Muscle of leg (tissue), 11 donors: ENCODE results near the gene B3GALNT1. TPM values are rescaled to one million over a fixed set of nuclear protein-coding genes. Genes with fewer than 3 reads are reported as not detected.

ENCODE experiments used
- DNase-seq: peaks from one replicate; pipeline ENCODE4 v3.0.0; 2013
- H3K27ac ChIP-seq: one replicate; pipeline ENCODE4 v1.5.1; 2013; ENCODE audit warnings: mild to moderate bottlenecking, low read length, control low read depth
- H3K27me3 ChIP-seq: one replicate; pipeline ENCODE4 v1.6.1; 2013; ENCODE audit warnings: low read length; ENCODE audit not compliant: control insufficient read depth, insufficient read depth
- H3K36me3 ChIP-seq: one replicate; pipeline ENCODE4 v1.6.1; 2013; ENCODE audit warnings: low read length; ENCODE audit not compliant: control insufficient read depth, insufficient read depth
- H3K4me1 ChIP-seq: one replicate; pipeline ENCODE4 v1.6.1; 2013; ENCODE audit warnings: low read length; ENCODE audit not compliant: control insufficient read depth, insufficient read depth
- H3K4me3 ChIP-seq: one replicate; pipeline ENCODE4 v1.5.1; 2013; ENCODE audit warnings: low read length, control low read depth
- H3K9me3 ChIP-seq: replicated peaks from 2 replicates; pipeline ENCODE4 v1.6.1; 2013; ENCODE audit warnings: low read depth, low read length; ENCODE audit not compliant: control insufficient read depth
- WGBS: methylation state at CpG from one replicate; pipeline ENCODE4 v1.1.5; 2013; ENCODE audit warnings: missing lambda C conversion rate; ENCODE audit not compliant: insufficient coverage; 5-methylcytosine and 5-hydroxymethylcytosine counted together
- polyA plus RNA-seq, 8 donors: library from polyadenylated mRNA; unstranded; fragments of 120-200 nt; gene quantifications; one replicate each; pipeline versions ENCODE4 v1.2.1 to v1.2.3, GENCODE V29; 2013; ENCODE audit warnings: inconsistent platforms in 1 of 8, low replicate concordance in 1 of 8; ENCODE audit not compliant: insufficient read length in 8 of 8, insufficient read depth in 1 of 8
- total RNA-seq: library from RNA; stranded (reverse); fragments of 120-200 nt; gene quantifications from one replicate; pipeline ENCODE4 v1.2.4, GENCODE V29; 2013

The B3GALNT1 gene
- total and polyA plus RNA-seq, 9 donors, result 18.2 to 26.9 (median 20.6) TPM

- Histone ChIP-seq H3K27me3 (no peaks in the 10 kb centered on the region), H3K36me3 (no peaks in the 10 kb centered on the region), H3K27ac (no peak overlapping the region), H3K4me3 (no peak overlapping the region), H3K4me1 (no peaks in the 10 kb centered on the region), H3K9me3 (no peaks in the 10 kb centered on the region)
- WGBS, result no CpG with 5 or more reads among the region's 1 CpG
- no peak for DNase-seq
Measured at GRCh38 chr3:161132391-161132790, 27.2 kb upstream of the B3GALNT1 start.

- Histone ChIP-seq H3K27ac (no peak overlapping the region), H3K27me3 (no peaks in the 10 kb centered on the region), H3K4me3 (no peak overlapping the region), H3K9me3 (peaks cover 6% of the 10 kb centered on the region), H3K4me1 (no peaks in the 10 kb centered on the region), H3K36me3 (no peaks in the 10 kb centered on the region)
- DNase-seq, result no peak
- no CpG with 5 or more reads among the region's 2 CpGs for WGBS
Measured at GRCh38 chr3:161126495-161126894, 21.3 kb upstream of the B3GALNT1 start.

- Histone ChIP-seq H3K27ac (no peak overlapping the region), H3K4me3 (no peak overlapping the region), H3K4me1 (no peaks in the 10 kb centered on the region), H3K9me3 (peaks cover 41% of the 10 kb centered on the region), H3K27me3 (no peaks in the 10 kb centered on the region), H3K36me3 (no peaks in the 10 kb centered on the region)
- 83% methylated on average over 1 of the region's 3 CpGs for WGBS
- no peak for DNase-seq
Measured at GRCh38 chr3:161117646-161118045, 12.5 kb upstream of the B3GALNT1 start.

- Histone ChIP-seq H3K27me3 (no peaks in the 10 kb centered on the region), H3K9me3 (peaks cover 1% of the 10 kb centered on the region), H3K4me3 (no peak overlapping the region), H3K4me1 (peaks cover 4% of the 10 kb centered on the region), H3K27ac (no peak overlapping the region), H3K36me3 (no peaks in the 10 kb centered on the region)
- DNase-seq, result no peak
- WGBS, result no CpG with 5 or more reads among the region's 1 CpG
Measured at GRCh38 chr3:161108840-161109239, 3.7 kb upstream of the B3GALNT1 start.

GRCh38 chr3:161107311-161107710 lies 2.2 kb upstream of the B3GALNT1 start:
- H3K36me3 ChIP-seq, result peaks cover 5% of the 10 kb centered on the region
- DNase-seq, result no peak
- H3K4me3 ChIP-seq, result no peak overlapping the region
- no CpG with 5 or more reads among the region's 1 CpG for WGBS
- no peaks in the 10 kb centered on the region for H3K27me3 ChIP-seq
- peaks cover 4% of the 10 kb centered on the region for H3K4me1 ChIP-seq
- no peak overlapping the region for H3K27ac ChIP-seq
- H3K9me3 ChIP-seq, result no peaks in the 10 kb centered on the region

- Histone ChIP-seq H3K36me3 (peaks cover 20% of the 10 kb centered on the region), H3K27me3 (no peaks in the 10 kb centered on the region), H3K9me3 (no peaks in the 10 kb centered on the region), H3K27ac (peak overlapping the region; percentile 48), H3K4me3 (peak overlapping the region; percentile 77), H3K4me1 (peaks cover 4% of the 10 kb centered on the region)
- no peak for DNase-seq
- WGBS, result 85% methylated on average over 20 of the region's 22 CpGs
Measured at GRCh38 chr3:161103776-161104385, 1.3 kb downstream of the B3GALNT1 start.

GRCh38 chr3:161101609-161102008 lies 3.5 kb downstream of the B3GALNT1 start:
- no peak overlapping the region for H3K27ac ChIP-seq
- H3K27me3 ChIP-seq, result no peaks in the 10 kb centered on the region
- H3K9me3 ChIP-seq, result no peaks in the 10 kb centered on the region
- peaks cover 4% of the 10 kb centered on the region for H3K4me1 ChIP-seq
- H3K36me3 ChIP-seq, result peaks cover 22% of the 10 kb centered on the region
- no CpG with 5 or more reads among the region's 3 CpGs for WGBS
- no peak for DNase-seq
- H3K4me3 ChIP-seq, result no peak overlapping the region

- Histone ChIP-seq H3K27ac (no peak overlapping the region), H3K4me1 (peaks cover 4% of the 10 kb centered on the region), H3K27me3 (no peaks in the 10 kb centered on the region), H3K9me3 (no peaks in the 10 kb centered on the region), H3K36me3 (peaks cover 22% of the 10 kb centered on the region), H3K4me3 (no peak overlapping the region)
- WGBS, result 89% methylated on average over 1 of the region's 6 CpGs
- no peak for DNase-seq
Measured at GRCh38 chr3:161100994-161101393, 4.2 kb downstream of the B3GALNT1 start.

- Histone ChIP-seq H3K4me3 (no peak overlapping the region), H3K27me3 (no peaks in the 10 kb centered on the region), H3K36me3 (peaks cover 18% of the 10 kb centered on the region), H3K9me3 (no peaks in the 10 kb centered on the region), H3K4me1 (no peaks in the 10 kb centered on the region), H3K27ac (no peak overlapping the region)
- WGBS, result 80% methylated on average over 3 of the region's 7 CpGs
- DNase-seq, result no peak
Measured at GRCh38 chr3:161096771-161097367, 8.3 kb downstream of the B3GALNT1 start.

GRCh38 chr3:161093895-161094294 lies 11.3 kb downstream of the B3GALNT1 start:
- no peak for DNase-seq
- Histone ChIP-seq H3K27ac (no peak overlapping the region), H3K9me3 (no peaks in the 10 kb centered on the region), H3K4me1 (no peaks in the 10 kb centered on the region), H3K27me3 (no peaks in the 10 kb centered on the region), H3K36me3 (peaks cover 10% of the 10 kb centered on the region), H3K4me3 (no peak overlapping the region)

GRCh38 chr3:161084277-161084676 lies 20.9 kb downstream of the B3GALNT1 start:
- H3K9me3 ChIP-seq, result no peaks in the 10 kb centered on the region
- DNase-seq, result no peak
- H3K4me1 ChIP-seq, result peaks cover 2% of the 10 kb centered on the region
- H3K4me3 ChIP-seq, result no peak overlapping the region
- peaks cover 16% of the 10 kb centered on the region for H3K36me3 ChIP-seq
- no peak overlapping the region for H3K27ac ChIP-seq
- WGBS, result 83% methylated on average over 1 of the region's 2 CpGs
- no peaks in the 10 kb centered on the region for H3K27me3 ChIP-seq
